Astrocyte of the cerebellum (primary cell): ENCODE measurements around the gene FOXD2.

Source experiments
- DNase-seq: peaks from one replicate; pipeline ENCODE4 v3.0.0-alpha.2; 2011; ENCODE audit warnings: low read depth
- H3K4me3 ChIP-seq: 2 replicates; pipeline ENCODE4 v1.5.1; 2011; ENCODE audit warnings: mild to moderate bottlenecking, low read depth, low read length, moderate library complexity
- in situ Hi-C: cut with HindIII; loops from 2 replicates; pipeline ENCODE4 v1.10.0; 2017; ENCODE audit warnings: low sequenced_read_pairs
- TF ChIP-seq, protein P1 (sequence below): IDR thresholded peaks from 2 replicates; pipeline ENCODE4 v1.5.1; 2012; ENCODE audit warnings: low read length, low read depth, moderate library complexity, mild to moderate bottlenecking; ENCODE audit errors: missing control alignments

FOXD2 gene

DNA sequence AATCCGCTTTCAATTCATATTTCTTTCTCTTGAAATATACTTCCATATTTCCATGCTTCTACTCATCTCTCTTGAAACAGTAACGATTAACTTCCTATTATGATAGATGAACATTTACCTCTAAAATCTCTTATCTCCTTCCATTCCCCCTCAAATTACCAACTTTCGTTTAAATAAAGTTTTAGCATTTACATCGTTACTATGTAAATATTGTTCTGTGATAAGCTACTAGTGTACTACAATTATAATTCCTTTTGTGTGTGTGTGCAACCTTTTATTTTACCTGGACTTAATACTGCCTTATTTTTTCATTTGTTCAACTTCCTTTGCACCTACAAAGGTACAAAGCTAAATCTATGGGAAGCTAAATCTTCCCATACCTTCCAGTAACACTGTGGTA lies 17.3 kb upstream of the FOXD2 start:
- no peak for DNase-seq
- in situ Hi-C loops, result no loop called here
- TF ChIP-seq, protein P1, sequence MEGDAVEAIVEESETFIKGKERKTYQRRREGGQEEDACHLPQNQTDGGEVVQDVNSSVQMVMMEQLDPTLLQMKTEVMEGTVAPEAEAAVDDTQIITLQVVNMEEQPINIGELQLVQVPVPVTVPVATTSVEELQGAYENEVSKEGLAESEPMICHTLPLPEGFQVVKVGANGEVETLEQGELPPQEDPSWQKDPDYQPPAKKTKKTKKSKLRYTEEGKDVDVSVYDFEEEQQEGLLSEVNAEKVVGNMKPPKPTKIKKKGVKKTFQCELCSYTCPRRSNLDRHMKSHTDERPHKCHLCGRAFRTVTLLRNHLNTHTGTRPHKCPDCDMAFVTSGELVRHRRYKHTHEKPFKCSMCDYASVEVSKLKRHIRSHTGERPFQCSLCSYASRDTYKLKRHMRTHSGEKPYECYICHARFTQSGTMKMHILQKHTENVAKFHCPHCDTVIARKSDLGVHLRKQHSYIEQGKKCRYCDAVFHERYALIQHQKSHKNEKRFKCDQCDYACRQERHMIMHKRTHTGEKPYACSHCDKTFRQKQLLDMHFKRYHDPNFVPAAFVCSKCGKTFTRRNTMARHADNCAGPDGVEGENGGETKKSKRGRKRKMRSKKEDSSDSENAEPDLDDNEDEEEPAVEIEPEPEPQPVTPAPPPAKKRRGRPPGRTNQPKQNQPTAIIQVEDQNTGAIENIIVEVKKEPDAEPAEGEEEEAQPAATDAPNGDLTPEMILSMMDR, result no peak
- H3K4me3 ChIP-seq, result no peak overlapping the region

DNA sequence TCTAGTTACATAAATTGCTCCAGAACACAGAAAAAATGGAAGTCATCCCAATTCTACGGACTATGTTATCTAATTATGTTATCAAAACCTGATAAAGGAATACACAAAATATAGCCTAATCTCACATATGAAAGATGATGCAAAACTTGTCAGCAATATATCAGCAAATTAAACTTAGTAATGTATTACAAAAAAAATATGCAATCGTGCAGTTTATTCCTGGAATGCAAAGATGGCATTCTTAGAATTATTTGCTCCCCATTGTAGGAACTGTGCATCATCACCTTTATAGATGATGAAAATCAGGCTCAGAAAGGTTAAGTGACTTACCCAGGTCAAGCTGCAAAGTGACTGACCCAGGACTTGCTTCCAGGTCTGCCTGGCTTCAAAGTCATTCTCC lies 14.0 kb upstream of the FOXD2 start:
- TF ChIP-seq, protein P1, result no peak
- DNase-seq, result no peak
- in situ Hi-C loops, result no loop called here
- H3K4me3 ChIP-seq, result no peak overlapping the region

DNA sequence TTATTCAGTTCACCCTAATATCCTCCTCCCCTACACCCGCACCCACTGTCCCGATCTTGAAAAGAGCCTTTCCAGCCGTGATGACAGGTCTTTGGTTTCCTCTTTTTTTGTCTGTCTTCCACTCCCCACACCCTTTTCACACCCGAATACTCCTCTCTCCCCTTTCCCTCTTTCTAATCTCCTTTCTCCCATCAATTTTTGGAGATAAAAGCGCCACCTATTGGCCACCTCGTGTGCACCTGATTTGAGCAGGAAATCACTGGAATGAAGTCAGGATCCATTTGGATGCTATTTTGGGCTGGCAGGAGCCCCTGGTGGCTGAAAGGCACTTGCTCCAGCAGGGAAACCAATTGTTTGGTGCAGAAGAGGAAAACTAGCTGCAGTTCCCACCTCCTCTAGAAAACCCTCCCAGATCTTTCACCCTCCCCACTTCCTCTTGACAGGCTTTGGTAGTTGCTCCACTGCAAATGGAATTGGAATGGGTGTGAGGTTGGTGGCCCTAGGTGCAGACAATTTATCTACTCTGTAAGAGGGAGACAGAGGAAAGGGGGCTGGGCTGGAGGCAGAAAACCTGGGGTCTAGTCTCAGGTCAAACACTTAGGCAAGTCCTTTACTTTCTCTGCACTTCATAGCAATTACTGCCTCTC lies 13.4 kb upstream of the FOXD2 start:
- TF ChIP-seq, protein P1, result peak; percentile 84
- in situ Hi-C loops, result no loop called here
- DNase-seq, result peak; percentile 27
- H3K4me3 ChIP-seq, result no peak overlapping the region

DNA sequence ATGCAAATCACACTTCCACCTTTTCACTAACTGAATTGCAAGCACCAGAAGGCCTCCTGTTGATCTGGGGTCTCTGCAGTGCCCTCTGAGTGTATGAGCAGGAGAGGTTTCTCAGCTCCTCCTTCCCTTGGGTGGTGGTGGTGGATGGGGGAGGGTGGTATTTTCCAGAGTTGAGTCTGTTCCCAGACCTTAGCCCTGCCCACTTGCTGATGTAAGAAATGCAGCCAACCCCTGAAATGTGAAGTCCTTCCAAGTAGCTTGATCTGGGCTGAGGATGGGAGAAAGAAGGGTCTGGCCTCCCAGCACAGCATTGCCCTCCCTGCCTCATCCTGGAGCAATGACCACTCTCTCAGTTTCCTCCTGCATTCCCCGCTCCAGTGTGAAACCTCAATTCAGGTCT lies 6.3 kb upstream of the FOXD2 start:
- TF ChIP-seq, protein P1, result no peak
- no peak for DNase-seq

DNA sequence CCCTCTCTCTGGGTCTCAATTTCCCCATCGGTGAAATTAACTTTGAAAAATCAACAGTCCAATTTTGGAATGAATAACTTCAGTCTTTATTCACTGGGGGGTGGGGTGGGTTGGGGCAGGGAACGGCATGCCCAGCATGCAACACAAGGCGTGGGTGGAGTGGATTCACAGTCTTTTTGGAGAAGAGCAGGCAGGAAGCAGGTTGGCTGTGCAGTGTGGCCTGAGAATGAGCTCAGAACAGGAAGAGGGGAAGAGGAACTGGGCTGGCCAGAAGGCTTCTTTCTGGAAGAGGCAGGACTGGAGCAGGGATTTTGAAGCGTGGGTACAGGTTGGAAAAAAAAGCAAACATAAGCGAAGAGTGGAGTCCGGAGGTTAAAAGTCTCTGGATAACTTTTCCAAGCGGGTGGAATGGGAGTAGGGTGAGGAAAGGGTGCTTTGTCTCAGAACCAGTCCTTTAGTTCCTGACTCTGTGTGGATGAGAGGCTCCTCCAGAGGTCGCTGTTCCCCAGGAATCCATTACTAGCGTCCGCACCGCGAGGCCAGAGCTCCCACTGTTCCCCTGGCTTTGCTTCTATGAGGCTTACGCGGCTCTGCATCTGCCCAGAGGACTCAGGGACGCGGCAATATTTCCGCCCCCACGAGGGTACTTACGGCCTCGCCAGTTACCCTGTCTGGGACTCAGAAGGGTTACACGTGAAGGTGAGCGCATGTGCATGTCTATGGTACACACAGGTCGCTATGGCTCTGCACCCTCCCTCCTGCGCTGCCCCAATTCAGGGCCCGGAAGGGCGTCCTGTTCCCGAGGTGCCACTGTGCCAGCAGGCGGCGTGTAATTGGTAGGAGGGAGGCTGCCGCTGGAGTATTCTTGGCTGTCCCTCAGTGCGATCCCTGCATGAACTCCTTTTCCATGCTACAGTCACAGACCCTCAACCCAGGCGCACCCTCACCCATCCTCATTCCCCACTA lies 5.5 kb upstream of the FOXD2 start:
- TF ChIP-seq, protein P1, result peak; percentile 80
- peak; percentile 37 for DNase-seq
- in situ Hi-C loops, result no loop called here
- H3K4me3 ChIP-seq, result no peak overlapping the region

More for the DNA sequence above, 6.3 kb upstream of the FOXD2 start:
- no peak overlapping the region for H3K4me3 ChIP-seq
- in situ Hi-C loops, result no loop called here

DNA sequence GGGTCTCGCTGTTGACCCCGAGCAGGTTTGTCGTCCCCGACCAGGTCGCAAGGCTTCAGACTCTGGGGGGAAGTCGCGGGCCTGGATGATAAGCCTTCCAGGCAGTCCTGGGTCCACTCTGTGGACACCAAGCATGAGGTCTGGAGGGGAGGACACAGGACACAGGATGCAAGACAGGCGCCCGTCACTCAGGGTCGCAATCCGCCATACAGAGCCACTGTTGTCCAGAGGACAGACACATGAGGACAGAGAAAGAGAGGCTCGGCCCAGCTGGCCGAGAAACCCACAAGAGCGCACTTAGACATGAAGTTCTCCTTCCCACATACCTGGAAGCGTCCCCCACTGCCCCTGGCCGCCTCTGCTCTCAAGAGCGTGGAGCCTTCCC lies 4.8 kb upstream of the FOXD2 start:
- TF ChIP-seq, protein P1, result no peak
- H3K4me3 ChIP-seq, result no peak overlapping the region
- no peak for DNase-seq
- in situ Hi-C loops, result no loop called here
